ENCODE measurements around the gene NPRL2.

Gene NPRL2

GRCh38 chr3:50300681-50301254 is 49.8 kb downstream of the NPRL2 start:
- H3K4me3 ChIP-seq (ENCODE audit: low read depth, low read length): no peak overlapping the region
- TF ChIP-seq POLR2A (IDR thresholded peaks at IDR 0.05; ENCODE audit: extremely low read depth, insufficient read length) (no peak), CTCF (IDR thresholded peaks at IDR 0.05; ENCODE audit: low read depth, low read length) (no peak), MYC (IDR thresholded peaks at IDR 0.05; ENCODE audit: low read depth, low read length) (no peak)
- TF ChIP-seq, protein P1, sequence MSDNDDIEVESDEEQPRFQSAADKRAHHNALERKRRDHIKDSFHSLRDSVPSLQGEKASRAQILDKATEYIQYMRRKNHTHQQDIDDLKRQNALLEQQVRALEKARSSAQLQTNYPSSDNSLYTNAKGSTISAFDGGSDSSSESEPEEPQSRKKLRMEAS (IDR thresholded peaks at IDR 0.05; ENCODE audit: low read depth, low read length): no peak
- DNase-seq (ENCODE audit: low read depth): no peak

DNA sequence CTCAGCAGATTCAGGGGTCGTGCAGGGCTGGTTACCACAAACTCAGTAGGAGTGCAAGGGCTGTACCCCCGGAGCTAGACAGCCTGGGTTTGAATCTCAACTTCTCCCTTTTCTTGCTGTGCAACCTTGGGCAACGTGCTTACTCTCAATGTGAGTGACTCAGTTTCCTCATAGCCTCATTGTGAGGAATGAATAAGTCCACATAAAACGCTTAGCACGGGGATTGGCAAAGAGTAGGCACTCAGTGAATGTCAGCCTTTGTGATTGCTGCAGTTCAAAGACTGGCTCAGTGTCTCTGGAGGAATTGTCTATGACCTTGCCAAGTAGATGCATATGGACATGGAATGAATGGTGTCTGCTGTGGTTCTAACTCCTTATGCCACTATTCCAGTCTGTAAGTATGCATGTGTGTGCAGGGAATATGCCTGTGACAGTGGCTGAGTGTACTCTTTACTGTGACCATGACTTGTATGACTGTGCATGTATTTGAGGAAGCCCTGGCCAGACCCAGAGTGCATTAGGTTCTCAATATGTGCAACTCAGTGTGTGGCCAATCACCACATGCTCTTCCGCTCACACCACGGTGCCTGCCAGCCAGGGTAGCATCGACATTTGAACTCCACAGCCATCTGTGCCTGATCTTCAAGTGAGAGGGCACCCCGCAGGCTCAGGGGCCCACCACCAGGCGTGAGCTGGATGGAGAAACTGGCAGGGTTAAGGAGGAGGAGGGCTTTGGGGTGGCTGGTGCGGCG is 50.5 kb downstream of the NPRL2 start:
- peak overlapping the region; percentile 72 for H3K4me3 ChIP-seq (ENCODE audit: low read depth, low read length)
- DNase-seq (ENCODE audit: low read depth): peak; percentile 79
- TF ChIP-seq POLR2A (IDR thresholded peaks at IDR 0.05; ENCODE audit: extremely low read depth, insufficient read length) (peak; percentile 28), MYC (IDR thresholded peaks at IDR 0.05; ENCODE audit: low read depth, low read length) (peak; percentile 84), CTCF (IDR thresholded peaks at IDR 0.05; ENCODE audit: low read depth, low read length) (no peak)
- TF ChIP-seq, protein P1 (IDR thresholded peaks at IDR 0.05; ENCODE audit: low read depth, low read length): peak; percentile 93

DNA sequence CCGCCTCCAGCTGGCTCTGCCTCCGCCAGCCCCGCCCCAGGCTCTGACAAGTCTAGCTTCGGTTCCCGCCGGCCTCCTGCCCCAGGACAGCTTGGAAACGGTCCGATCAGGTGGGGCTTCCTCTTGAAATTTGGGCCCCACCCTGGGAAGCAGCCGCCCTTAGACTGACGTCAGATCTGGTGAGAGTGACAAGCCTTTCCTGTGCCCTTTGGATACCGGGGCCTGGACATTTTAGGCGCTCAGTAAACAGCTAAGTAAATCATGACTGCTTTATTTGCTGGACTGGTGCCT is 51.0 kb downstream of the NPRL2 start:
- H3K4me3 ChIP-seq (ENCODE audit: low read depth, low read length): peak overlapping the region; percentile 72
- TF ChIP-seq, protein P1 (IDR thresholded peaks at IDR 0.05; ENCODE audit: low read depth, low read length): no peak
- no peak for TF ChIP-seq POLR2A (IDR thresholded peaks at IDR 0.05; ENCODE audit: extremely low read depth, insufficient read length)
- no peak for TF ChIP-seq CTCF (IDR thresholded peaks at IDR 0.05; ENCODE audit: low read depth, low read length)
- peak; percentile 62 for TF ChIP-seq MYC (IDR thresholded peaks at IDR 0.05; ENCODE audit: low read depth, low read length)
- no peak for DNase-seq (ENCODE audit: low read depth)

DNA sequence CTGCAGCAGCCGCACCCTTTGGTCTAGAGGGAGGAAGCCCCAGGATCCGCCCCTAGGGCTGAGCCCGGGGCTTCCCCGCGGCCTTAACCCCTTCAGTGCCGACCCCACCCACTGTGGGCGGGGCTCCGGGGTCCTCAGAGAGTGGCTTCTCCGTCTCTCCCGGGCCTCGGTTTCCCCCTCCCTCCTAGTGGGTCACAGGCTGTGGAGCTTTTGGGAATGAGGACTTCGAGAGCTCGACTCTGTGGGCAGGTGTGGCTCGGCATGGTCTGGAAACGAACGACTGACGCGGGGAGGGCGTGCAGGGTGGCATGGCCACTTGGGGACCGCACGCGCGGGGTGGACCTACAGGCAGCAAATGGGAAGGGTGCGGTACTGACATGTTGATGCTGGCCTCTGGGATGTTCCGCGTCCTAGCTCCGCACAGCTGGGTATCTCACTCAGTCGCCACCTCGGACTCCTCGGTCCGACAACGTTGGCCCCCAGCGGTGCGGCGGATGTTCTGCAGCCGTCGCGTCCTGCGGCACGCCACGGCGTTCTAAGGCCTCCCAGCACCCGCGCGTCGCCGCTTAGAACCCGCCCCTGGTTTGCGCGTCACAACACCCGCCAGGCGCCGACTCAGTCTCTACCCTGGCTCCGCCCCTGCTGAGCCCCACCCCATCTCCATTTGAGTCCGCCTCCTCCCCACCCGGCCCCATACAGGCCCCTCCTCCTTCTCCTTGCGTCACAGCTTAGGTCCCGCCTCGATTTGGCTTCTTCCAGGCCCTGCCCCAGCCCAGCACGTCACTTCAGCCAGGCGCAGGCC is 51.5 kb downstream of the NPRL2 start, which contains the start of the genes HYAL3 and NAA80:
TSS of gene HYAL3 (minus strand) at position 570 of the 802 bp plus-strand sequence. CDS start 3,803 bp downstream, outside the sequence.
TSS of gene NAA80 (minus strand) at position 570 of the 802 bp plus-strand sequence. CDS start 1,942 bp downstream, outside the sequence.
- H3K4me3 ChIP-seq (ENCODE audit: low read depth, low read length): peak within 1 kb of the TSS; percentile 78
- peak; percentile 99 for DNase-seq (ENCODE audit: low read depth)
- TF ChIP-seq, protein P1 (IDR thresholded peaks at IDR 0.05; ENCODE audit: low read depth, low read length): peak; percentile 65
- peak; percentile 88 for TF ChIP-seq POLR2A (IDR thresholded peaks at IDR 0.05; ENCODE audit: extremely low read depth, insufficient read length)
- no peak for TF ChIP-seq MYC (IDR thresholded peaks at IDR 0.05; ENCODE audit: low read depth, low read length)
- peak; percentile 21 for TF ChIP-seq CTCF (IDR thresholded peaks at IDR 0.05; ENCODE audit: low read depth, low read length)

GRCh38 chr3:50297896-50298725 is 52.5 kb downstream of the NPRL2 start:
- peak overlapping the region; percentile 78 for H3K4me3 ChIP-seq (ENCODE audit: low read depth, low read length)
- peak; percentile 71 for DNase-seq (ENCODE audit: low read depth)
- TF ChIP-seq MYC (IDR thresholded peaks at IDR 0.05; ENCODE audit: low read depth, low read length) (peak; percentile 33; the same call in 1 of the 2 replicates), CTCF (IDR thresholded peaks at IDR 0.05; ENCODE audit: low read depth, low read length) (peak; percentile 24), POLR2A (IDR thresholded peaks at IDR 0.05; ENCODE audit: extremely low read depth, insufficient read length) (no peak)
- TF ChIP-seq, protein P1 (IDR thresholded peaks at IDR 0.05; ENCODE audit: low read depth, low read length): 0 out of 2 replicates have a peak, but pooled peaks have one; percentile 33
